ENCODE results near the gene NXPH3.

Gene NXPH3

DNA sequence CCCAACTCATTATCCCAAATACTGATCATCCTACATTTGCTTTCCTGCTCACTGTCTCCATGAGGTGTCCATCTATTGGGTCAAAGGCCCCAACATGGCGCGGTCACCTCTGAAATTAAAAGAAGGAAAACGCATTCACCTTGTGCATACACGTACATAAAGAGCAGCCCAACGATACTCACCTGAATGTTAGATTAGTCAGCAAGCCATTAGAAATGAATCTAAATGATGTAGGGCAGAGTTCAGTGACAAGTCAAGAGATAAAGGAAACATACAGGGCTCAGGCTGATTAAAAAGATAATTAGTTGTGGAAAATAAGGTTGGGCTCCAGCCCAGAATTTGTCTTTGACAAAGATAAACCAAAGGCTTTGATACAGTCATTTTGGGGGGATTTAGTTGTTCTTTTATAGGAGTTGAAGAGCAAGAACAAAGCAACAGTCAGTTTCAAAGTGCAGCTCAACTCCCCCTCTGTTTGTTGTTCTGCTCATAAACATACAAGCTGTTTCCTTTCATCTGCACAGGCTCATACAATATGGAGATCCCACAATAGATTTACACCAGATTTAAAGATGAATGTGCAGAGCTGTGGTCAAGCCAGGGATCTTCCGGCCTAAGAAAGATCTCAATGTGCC, 21.1 kb downstream of the NXPH3 start:
- no peak for DNase-seq

DNA sequence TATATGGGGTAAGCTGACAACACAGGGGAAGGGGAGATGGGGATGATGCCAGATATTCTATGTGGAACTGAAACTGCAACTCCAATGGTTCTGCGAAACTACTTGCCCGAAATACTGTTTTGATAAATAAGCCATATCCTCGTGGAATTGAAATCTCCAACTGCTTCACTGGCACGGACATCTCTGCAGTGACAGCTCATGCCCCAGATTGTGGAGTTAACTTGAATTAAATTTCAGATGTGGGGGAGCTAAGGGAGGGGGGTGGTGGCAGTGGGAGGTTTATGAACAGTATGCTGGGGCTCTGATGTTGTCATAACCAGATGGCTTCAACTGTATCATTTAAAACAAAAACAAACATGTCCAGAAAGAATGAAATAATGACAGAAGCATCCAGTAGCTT, 21.8 kb downstream of the NXPH3 start:
- DNase-seq, result no peak

DNA sequence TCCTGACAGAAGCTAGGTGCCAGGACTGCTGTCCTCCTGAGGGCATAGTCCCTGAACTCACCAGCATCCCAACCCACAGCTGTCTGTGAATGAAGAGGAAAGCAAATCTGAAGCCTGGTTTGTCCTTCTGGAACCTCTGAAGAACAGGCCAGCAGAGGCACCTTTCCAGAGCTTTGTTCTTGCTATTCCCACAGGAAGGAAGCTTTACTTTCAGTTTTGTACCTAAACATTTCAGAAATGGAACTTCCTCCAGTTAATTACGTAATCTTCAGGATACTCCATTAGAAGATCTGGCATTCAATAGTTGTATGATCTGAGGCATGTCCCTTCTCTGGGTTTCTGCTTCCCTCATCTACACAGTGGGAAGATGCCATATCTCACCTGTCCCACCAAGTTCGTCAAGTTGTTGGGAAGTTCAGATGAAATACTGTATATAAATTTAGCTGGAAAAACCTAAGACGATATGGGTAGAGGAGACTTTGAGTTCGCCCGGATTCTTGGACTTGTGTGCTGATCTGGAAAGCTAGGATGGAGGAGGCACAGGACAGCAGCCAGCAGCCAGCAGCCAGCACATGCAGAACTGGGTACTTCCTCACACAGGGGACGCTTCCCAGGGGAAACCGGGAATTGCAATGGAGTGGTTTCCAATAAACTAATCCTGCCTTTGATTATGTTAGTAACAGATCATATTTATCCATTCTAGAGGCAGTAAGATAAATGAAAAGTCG, 22.4 kb downstream of the NXPH3 start:
- DNase-seq, result no peak

DNA sequence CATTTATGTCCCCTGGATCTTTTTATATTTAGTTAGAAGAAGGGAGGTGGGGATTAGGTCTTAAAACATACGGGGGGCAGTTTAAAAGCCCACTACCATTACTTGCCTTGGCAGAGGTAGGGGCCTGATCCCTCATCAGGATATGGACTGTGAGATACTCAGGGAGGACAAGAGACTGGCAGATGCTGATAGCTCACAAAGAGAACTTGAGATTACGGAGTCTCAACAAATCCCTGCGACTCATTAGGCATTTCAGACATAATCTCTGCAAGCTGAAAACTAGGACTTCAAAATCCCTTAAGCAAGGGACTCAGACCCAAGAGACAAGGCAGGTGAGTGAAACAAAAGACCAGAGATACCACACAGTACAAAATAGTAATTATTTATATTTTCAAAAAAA, 23.2 kb downstream of the NXPH3 start:
- DNase-seq, result no peak

DNA sequence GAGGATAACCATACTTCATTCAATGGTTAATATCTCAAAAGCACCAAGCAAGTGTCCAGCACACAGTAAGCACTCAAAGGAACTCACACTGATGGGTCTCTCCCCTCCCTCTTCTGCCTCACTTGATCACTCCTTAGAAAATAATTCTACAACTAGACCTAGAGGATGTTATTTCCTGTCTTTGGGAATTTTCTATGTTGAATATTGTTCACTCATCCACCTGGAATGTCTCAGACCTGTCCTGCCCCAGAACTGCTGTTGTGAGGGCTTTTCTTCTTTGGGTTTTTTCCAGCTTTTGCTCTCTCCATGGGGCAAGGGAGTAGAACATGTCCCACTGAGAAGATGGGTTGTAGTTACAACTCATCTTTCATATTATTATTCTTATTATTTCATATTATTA, 25.3 kb downstream of the NXPH3 start:
- no peak for DNase-seq

DNA sequence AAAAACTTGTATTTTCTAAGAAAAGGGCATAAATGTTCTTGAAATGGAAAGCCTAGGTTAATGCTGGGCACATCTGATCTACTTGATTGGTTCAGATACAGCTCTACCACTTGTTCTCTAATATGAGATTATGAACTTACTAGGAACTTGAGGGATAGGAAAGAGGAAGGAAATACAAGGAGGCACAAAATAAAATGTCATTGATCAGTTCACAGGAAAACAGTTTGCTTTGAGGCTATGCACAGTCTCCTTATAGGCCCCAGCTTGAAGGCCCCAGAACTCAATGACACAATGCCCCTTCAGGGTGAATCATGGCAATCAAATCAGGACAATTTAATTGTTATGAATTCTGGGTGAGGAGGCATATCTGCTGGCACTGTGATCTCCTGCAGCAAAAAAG, 27.1 kb downstream of the NXPH3 start:
- DNase-seq, result no peak

DNA sequence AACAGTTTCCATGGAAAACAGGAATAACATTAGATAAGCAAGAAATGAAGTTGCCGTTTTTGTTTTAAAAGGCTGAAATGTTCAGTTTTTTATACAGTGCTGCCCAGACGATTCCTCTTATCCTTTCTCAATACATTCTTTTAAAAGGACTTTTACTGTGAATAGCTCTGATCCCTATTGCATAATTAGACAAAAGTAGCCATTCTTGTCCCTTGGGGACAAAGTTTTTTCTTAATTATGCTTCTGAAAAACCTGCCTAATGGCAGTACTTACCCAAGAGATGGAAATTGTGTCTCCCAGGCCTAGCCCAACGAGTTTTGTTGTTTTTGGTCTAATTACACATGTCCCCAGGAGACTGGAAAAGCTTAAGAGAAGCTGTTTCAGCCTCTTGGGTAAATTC, 27.6 kb downstream of the NXPH3 start:
- no peak for DNase-seq

DNA sequence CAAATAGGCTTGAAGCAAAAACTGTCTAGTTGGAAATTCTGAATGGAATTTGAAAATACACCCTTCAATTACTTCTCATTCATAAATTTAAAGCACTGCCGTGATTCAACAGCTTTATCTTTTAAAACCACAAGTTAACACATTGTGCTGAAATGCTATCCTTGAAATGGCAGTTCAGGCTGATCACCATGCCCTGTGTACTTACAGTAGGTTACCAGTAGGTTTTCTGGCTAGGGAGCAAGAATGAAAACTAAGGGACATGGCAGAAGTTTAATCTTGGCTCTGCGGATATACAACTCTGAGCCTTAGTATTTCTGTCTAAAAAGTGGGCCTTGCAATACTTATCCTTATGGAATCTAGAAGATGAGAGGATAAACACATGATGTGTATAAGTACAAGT, 28.0 kb downstream of the NXPH3 start:
- no peak for DNase-seq

DNA sequence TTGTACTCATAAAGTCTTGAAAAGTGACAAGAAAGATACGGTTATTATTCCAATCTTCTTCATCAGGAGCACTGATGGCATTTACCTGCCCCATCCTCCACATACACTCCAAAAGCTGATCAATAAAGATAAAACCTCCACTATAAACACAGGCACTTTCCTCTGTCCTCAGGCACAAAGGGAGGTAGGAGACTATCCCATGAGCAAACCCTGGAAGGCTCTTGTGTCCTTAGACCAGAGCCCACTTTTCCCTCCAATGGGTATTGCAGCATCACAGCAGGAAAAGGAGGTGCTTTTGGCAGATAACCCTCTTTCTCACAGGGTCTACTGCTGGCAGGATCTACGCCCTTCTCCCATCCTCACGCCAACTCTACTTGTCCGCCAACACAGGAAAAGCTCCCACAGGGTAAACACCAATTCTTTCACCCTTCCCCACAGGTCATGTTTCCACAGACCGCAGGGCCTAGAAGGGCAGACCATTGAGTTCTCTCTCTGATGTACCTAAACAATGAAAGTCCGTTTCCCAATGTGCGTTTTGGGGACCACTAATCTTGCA, 28.7 kb downstream of the NXPH3 start:
- DNase-seq, result no peak

DNA sequence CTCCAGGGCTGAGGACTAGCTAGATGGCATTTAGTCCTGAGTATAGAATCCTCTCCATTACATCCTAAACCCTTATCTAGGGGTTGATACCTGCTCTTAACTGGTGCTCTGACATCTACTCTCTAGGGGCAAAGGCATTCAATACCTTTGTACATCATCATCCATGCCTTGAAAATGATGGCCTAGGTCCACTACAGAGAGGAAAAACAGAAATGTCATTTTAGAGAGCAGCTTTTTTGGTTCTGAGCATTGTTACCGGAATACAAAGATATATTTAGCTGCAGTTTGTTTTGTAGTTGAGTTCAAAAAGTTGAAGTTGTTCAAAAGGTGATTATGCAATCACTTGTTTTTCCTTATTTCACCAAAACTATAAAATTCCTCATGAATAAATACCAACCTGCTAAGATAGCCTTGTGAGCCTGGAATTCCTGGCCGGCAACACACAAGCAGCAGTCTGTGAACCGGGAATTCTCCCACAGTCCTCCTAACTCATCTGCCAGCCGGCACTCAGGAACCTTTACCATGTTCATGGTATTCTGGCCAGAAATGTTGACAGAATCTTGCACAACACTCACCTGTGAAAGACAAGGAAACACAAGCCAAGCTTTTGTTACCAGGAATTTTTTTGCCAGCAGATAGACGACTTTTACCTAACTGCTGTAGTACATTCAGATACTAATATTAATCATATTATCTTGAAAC, 35.4 kb downstream of the NXPH3 start:
- no peak for DNase-seq

DNA sequence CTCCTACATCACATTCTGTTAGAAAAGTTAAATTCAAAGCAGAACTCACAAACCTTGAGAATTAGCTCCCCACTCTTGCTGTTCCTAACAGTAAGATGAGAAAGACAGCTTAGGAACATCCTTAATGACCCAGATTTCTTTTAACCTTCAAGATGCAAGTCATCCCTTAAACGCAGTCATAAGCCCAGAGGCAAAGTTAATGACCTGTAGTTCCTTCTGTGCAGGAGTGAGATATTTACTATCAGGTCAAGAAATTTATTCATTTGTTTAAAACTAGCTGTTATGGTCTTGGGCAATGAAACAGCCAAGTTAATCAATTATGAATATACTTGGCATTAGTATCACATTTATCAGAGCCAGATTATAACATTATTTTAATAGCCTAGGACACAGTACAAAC, 37.1 kb downstream of the NXPH3 start:
- DNase-seq, result no peak

DNA sequence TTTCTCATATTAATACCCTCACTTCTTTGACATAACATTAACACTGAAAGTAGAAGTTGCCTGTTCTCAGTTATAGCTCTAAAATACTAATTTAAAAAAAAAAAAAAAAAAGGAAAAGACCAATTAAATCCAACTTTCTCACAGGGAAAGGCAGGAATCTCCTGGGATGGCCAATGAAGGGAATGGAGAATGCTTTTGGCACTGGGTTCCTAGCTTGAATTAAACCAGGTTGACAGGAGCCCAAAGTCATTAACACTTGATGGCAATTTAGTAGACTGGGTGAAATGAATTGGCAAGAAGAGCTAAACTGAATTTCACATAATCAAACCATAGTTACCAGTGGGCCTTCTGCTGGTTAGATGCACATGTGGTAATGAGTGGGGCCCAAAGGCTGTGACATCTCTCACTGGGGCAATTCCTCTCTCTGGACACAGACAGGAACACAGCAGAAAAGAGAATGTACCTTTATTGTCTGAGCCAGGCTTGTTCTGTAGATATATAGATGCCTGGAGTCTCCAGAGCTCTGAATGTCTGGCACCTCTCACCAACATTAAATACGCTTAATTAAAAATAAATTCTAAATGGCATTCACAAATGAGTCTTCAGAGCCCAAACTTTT, 37.6 kb downstream of the NXPH3 start:
- no peak for DNase-seq

DNA sequence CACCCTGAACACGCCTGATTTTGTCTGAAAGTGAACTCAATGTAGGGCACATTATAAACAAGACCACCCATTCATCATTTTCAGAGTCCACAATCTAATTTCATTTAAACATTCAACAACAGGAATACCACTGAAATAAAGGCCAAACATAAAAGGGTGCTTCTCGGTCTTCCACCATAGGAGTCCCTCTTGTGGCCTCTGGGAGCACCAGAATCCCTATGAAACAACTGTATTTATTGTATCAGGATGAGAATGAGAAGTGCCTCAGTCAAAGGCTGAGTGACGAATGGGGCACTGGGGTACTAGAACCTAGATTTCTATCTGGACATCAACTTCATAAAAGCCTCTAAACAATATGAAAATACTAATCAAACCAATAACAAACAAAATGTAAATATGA, 40.4 kb downstream of the NXPH3 start:
- DNase-seq, result no peak

DNA sequence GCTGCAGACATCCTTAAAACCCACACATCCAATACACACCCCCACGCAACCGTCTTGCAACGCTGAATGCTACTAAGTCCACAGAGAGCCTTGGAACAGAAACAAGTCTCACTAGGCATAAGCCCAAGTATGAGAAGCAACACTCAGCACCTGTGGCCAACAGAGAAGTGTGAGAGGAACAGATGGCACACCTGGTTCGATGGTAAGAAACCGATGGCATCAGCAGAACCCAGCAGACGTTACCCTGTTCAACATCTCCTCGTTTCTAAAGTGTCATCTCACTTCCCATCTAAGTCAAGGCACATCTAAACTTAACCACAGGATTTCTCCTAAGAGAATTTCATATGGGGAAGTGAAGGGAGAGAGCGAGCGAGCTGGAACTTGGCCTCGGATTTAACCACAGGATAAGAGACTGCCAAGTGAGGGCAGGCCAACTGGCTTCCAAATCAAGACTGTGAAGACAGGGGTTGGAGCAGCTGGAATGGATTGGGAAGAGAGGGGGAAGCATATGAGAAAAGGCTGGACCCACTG, 41.0 kb downstream of the NXPH3 start:
- no peak for DNase-seq

DNA sequence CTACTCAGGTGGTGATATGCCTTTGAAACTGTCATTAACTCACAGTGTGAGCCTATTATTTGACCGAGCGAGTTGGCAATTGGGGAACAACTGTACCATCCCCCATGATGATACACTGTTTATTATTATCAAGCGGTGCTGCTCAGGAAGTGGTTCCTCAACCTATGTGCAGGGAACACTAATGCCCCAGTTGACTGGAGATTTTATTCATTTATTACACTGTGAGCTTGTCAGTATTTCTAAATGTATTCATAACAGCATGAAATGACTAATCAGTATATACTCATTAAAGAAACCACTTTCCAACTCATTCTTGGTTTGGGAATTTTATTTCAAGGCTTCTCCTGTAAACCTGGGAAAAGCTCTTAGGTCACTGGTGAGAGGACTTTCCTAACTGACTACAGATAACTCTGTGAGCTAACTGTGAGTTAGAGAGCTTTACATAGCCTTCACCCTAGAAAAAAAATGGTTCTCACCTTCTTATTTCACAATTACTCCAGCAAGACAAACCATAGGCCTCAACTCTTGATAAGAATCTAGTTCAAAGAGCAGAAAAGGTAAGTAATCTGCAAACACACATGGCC, 42.4 kb downstream of the NXPH3 start:
- no peak for DNase-seq

DNA sequence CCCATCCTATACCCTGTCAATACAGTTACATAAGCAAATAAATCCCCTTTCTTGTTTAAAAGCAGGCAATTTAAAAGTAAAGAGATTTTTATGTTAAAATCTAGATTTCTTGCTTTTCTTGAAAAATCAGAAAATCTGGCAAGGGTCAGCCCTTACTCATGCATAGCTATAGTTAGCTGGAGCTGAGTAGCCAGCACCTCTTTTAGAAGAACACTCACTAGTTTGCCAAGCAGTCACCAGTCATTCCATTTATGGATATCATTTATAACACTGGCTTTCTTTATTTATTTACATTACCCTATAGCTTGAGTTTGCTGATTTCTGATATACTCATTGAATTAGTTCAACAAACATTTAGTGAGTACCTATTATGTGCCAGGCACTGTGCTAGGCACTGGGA, 45.7 kb downstream of the NXPH3 start:
- no peak for DNase-seq

DNA sequence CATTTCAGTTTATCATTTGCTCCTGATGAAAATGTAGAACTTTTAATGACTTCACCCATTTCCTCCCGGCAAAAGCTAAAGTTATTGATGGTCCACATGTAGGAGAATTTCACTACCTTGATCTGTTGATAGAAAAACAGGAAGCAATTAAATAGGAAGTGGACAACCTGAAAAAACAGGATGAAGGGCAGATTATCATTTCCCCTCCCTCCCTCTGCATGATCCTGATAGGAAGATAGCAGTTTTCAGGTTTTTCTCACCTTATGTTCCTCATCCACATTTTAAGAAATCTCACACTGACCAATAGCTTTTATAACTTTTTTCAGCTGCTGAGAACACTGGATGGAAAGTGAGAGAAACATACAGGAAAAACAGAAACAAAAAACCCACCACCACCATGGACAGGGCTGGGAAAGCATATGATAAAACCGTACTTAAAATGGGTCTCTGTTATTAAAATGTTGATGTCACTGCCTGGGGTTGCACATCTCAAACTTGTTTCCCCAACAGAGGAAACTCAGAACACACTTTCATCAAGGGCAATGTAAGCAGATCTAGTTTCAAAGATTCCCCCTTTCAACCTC, 46.4 kb downstream of the NXPH3 start:
- no peak for DNase-seq

DNA sequence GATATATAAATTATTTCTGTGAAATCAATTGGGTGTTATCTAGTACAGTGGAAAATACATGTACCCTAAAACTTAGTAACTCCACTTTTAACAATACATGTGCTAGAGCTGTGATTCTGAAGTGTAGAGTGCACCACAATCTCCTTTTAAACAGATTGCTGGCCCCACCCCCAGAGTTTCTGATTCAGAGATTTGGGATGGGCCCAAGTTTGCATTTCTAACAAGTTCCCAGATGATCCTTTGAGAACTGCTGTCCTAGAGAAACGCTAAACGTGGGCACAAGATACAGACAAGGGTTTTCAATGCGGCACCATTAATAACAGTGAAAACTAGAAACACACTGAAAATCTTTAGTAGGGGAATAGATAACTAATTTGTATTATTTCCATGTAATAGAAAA, 49.2 kb downstream of the NXPH3 start:
- DNase-seq, result no peak

DNA sequence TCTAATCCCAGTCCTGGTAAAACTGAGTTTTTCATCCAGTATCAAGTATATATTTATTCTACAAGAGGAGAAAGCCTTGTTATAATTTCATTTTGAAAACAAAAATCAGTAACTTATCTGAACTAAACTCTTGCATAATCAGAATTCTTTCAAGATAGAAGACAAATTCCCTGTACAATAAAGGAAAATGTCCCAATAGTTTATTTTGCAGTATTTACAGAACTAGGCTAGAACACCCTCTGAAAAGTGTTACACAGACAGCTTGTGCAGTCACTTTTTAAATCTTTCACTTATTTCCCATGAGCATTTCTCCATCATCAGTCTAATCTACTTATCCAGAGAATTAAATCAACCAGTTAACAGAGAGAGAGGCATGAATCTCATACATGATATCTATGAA, 53.8 kb downstream of the NXPH3 start:
- DNase-seq, result no peak

DNA sequence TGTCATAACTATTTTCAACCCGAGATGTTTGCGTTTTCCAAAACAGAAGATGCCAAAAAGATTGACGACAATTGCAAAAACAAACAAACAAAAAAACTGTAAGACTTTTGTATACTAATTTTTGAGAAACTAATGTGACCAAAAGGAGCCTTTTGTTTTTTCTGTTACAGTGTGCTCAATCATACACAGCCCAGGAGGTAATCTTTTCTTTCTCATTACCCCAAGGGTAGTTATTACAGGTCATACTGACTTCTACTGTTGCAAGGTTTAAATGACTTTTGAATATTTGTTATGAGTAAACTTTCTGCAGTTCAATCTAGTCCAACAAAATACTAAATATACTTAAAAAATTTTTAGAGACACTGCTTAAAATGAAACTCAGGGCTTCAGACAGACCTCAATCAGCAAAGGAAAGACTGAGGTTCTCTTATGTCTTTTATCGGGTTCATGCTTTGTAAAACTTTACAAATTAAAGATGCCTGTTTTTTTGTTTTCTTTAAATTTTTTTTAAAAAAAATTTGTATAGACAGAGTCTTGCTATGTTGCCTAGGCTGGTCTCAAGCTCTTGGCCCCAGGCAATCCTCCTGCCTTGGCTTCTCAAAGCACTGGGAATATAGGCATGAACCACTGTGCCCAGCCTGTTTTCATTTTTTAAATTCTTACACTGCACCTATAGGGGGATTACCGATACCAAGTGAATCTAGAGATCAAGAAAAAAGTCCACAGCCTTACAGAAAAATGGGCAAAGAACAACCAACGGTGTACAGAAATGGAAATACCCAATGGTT, 54.6 kb downstream of the NXPH3 start:
- no peak for DNase-seq

DNA sequence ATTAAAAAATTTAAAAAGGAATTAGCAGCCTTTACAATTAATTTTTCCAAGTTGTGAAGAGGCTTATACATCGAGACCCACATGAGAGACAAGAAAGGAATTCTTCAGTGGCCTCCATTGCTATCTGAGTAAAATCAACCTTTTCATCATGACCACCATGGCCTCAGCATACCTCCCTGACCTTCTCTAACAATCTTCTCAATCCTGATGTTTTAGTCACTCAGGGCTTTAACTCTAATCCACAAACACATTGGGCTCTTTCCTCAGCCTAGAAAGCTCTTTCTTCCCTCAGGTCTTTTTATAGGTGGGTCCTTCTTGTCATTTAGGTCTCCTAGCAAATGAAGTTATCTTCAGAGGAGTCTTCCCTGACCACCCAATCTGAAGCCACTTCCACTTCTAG, 55.8 kb downstream of the NXPH3 start:
- no peak for DNase-seq
